RPMI7951 (cell line): ENCODE results near the gene SPACDR. TPM values are rescaled to one million over a fixed set of nuclear protein-coding genes. Genes with fewer than 3 reads are reported as not detected.

Experiments used
- DNase-seq: peaks from one replicate; pipeline ENCODE4 v3.0.0-alpha.2; 2012; ENCODE audit warnings: low read depth
- total RNA-seq: library from RNA; depleted of rRNA; stranded (reverse); fragments of >200 nt; shearing (Covaris generic); gene quantifications from 2 replicates; pipeline ENCODE4 v1.2.3, GENCODE V29; 2014

The SPACDR gene
- total RNA-seq, 1 experiment from 2014 or later, result not detected

- DNase-seq, result no peak
Observed at GRCh38 chr7:100485471-100485876, 21.4 kb upstream of the SPACDR start.

DNA sequence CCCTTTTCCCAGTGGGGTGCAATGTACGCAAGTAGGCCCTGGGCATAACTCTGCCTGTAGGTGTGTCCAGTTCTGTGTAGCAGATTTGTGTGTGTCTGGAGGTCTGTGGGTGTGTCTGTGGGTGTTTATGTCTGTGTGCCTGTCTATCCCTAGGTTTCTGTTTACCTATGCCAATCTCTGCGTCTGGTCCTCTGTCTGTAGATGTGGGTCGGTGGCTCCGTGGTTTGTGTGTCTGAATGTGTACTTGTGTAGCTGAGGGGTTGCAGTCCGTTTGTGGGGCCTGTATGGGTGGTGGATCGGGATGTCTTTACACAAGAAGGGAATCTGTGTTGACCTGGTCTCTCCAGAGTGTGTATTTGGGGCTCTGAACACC is 20.6 kb upstream of the SPACDR start:
- no peak for DNase-seq

- DNase-seq, result no peak
Observed at GRCh38 chr7:100483722-100484672, 19.9 kb upstream of the SPACDR start, which contains the start of gene NYAP1. TSS of gene NYAP1 (plus strand) at chr7:100483927. CDS start at chr7:100485312, 1,385 bp downstream.

- DNase-seq, result no peak
Observed at GRCh38 chr7:100483090-100483721, 19.1 kb upstream of the SPACDR start.

DNA sequence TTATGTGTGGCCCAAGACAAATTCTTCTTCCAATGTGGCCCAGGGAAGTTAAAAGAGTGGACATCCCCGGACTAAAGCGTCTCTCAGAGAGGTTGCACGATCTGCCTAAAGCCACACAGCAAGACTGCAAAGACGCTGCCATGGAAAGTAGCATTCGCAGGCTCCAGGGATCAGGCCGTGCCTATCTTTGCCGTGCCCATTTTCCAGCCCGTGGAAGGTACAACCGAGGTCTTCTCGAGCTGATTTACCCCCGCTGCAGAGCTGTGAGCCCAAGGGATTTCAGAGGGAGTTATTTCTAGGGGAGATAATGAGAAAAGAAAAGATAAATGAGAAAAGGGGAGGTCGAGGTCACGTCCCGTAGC is 18.6 kb upstream of the SPACDR start:
- DNase-seq, result no peak

- no peak for DNase-seq
Observed at GRCh38 chr7:100481466-100481865, 17.4 kb upstream of the SPACDR start.

DNA sequence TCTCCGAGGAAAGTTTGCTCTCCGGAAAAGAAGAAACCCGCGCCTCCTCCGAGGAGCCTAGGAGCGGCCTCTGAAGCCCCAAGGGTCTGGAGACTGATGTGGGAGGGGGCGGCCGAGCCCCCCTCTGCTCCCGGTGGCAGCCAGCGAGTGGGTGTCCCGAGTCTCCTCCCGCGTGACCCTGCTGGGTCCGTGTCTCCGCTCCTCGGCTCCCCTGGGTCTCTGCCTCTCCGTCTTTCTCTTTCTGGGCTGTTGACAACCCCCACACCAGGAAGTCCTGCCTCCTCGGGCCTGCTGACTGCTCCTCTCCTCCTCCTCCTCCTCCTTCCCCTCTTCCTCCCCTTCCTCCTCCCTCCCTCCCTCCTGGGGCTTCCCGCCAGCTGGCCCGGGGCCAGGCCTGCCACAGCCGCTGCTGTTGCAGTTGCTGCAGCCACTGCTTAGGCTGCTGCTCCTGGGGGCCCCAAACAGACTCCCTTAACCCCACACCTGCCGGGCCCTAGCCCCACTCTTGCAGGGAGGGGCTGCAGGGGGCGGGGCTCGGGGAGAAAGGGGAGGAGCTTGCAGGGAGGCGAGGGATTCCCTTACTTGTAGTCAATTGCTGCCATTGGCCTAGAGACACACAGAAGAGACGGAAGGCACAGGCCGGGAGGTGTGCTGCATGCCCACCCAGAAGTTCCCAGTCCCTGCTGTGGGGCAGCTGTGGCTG is 15.0 kb upstream of the SPACDR start, which contains the start of gene TSC22D4:
TSS of gene TSC22D4 (minus strand) at position 257 of the 703 bp plus-strand sequence. CDS start 1,176 bp downstream, outside the sequence.
- peak; percentile 93 for DNase-seq

DNA sequence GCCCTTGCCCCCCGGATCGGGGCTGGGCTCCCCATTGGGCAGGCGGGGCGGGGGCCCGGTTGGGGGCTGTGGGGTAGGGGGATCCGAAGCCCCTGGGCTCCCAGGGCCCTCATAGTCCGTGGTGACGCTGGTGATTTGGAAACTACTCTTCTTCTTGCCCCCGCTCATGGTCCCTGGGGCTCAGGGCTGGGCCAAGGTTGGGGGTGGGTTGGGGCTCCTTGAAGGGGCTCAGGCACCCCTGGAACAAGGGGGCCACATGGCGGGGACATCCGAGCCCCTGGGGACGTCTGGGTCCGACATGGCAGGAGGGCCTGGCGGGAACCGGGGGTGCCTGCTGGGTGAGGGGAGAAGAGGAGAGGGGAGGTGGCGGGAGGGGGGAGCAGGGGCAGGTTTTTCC is 13.8 kb upstream of the SPACDR start:
- DNase-seq, result no peak

DNA sequence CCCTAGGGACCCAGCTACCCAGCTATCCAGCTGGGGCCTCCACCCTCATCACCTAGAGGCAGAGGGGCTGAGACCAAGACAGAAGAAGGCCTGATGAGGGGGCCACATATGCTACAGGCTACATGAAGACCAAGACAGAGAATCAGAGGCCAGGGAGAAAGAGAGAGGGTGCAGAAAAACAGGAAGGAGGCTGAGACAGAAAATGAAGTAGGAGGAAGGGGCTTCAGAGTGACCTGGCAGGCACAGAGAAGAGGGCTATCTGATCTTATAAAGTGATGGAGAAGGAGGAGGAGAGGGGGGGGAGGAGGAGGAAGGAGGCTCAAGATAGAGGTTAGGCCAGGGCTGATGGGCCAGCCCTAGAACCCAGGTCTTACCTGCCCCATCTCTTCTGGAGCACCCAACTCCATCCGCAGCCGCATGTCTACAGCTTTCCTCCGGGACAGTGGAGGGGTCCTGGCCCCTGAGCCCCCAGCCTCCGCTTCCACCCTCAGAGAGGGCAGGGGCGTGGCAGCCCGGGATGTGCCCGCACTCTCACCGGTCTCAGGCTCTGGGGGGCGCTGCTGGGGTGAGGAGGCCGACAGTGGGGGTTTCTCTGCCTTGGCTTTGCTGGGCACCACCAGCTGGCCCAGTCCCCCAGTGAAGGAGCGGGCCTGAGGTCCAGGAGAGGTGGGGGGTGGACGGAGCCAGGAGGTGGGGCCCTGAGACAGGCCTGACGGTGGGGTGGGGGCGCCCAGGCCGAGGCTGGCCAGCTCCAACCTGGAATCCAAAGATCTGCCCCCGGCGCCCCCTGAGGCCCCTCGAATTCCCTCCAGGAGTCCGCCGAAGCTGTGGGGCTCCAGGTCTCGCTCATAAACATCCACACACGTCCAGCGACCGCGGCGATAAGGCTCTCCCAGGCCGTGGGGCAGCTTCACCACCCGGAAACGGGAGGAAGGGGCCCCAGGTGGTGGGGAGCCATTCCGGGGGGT is 13.1 kb upstream of the SPACDR start:
- no peak for DNase-seq

- DNase-seq, result no peak
Observed at GRCh38 chr7:100476101-100476780, 12.2 kb upstream of the SPACDR start.

DNA sequence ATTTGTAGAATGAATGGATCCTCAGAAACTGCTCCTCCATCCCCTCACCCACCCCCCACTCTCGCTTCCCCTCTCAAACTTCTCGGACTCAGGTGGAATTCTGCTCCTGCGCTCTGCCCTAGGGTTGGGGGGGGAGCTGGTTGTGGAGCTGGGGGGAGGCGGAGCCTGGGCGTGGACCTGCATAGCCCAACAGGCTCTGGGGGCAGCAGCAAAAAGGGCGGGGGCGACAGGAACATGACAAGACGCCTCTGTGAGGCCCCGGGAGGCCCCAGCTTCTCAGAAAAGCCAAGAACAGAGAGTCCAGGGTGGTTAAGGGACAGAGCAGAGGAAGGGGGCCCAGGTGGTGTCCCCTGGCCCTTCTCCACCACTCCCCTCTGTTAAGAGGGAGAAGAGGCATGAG is 11.5 kb upstream of the SPACDR start:
- DNase-seq, result no peak

DNA sequence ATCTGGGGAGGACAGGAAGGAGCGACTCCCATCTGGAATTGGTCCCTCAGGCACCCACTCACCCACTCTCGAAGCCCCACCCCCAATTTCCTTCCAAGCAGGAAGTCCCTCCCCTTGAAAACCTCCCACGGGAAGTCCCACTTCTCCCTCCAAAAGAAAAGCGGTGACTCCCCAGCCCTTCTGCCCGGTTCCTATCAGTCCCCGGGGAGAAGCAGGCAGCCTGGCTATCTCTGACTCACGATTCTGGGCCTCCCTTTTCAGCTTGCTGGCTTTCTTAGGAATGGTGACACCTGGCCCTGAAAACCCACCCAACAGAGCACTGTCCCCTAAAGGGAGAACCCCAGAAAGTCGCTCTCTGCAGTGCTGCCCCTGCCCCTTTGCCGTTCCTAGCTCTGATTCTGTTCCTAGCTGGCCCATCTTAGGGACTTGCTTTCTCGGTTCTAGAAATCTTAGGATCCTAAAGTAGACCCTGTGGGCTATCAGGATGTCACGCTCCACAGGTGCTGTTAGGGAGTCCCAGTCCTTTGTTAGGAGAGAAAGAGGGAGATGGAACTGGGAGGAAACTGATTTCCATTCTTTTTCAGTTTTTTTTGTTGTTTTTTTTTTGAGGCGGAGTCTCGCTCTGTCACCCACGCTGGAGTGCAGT is 8.9 kb upstream of the SPACDR start:
- DNase-seq, result no peak

DNA sequence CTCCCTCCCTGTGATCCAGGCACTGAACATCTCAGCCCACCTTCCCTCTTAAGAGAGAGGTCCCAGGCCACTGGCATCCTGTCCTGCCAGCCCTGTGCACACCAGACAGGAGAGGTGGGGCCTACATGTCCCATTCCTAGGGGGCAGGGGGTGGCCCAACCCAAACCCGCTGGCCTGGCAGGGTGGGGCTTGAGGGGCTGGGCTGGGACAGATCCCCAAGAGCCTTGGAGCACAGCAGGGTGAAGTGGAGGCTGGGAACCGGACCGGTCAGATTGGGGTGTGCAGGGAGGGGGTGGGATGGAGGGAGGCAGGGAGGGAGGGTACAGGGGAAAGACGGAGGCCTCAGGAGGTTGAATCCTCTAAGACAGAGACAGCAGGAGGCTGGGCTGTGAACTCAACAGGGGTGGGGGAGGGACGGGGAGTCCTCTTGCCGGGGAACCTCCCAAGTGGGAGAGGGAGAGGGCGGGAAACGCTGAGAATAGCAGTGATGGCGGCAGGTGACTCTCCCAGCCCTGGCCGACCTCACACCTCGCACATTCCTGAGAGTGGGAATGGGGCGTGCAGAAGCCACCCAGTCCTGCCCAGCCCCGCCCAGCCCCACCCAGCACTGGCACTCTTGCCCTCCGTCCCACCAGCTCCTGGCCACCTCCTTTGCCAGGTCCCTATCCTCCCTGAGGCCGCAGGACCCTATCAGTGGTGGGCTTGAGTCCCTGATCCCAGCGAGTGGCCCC is 8.2 kb upstream of the SPACDR start:
- no peak for DNase-seq

DNA sequence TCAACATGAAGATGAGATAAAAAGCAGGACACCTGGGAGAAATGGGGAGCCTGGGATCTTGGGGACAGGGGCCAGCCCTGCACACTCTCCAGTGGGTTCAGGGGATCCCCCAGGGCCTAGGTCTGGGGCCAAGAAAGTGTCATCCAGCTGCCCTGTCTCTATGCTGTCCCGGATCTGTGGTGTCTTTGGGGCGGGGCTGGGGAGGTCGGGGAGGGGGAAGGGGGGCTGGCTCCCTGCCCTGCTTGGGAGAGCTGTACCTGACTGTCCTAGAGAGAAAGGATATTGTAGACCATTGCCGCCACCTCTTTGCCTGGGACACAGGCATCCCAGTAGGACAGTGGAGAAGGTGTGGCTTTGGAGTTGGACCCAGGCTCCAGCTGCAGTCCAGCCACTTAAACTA is 7.0 kb upstream of the SPACDR start:
- DNase-seq, result no peak

DNA sequence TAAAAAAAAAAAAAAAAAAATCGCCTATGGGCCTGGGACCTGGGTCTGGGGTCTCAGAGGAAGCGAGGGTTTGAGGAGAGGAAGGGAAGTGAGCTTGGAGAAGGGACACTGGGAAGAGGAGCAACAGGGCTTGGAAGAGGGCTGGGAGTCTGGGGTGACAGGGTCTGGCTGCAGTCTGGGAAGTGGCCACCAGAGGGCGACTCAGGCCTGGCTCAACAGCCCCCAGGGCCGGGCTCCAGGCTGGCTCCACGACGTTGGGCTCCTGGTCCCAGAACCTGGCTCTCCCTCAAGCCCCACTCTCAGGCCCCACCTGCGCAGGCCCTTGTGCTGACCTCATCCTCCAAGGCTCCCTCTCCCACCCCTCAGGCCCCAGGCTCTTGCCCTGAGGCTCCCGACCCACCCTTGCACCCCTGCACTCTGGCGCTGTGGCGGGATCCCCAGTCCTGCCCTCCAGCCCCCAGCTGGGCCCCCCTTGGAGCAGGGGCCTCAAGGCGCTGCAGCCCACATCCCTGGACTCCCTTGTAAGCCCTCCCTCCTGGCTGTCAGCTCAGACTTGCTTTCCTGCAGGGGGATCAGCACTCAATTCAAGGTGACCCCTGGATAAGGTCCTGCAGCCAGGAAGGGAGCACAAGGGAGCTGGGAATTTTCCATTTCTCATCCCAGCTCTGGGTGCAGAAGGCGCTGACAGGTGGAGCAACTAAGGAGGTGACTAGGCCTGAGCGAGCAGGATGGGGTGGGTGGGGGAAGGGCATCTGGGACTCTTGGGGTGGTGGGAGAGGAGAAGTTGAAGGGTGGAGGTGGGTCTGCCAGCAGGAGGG is 5.4 kb upstream of the SPACDR start:
- peak; percentile 59 for DNase-seq

GRCh38 chr7:100467638-100468373 is 3.7 kb upstream of the SPACDR start:
- DNase-seq, result no peak

DNA sequence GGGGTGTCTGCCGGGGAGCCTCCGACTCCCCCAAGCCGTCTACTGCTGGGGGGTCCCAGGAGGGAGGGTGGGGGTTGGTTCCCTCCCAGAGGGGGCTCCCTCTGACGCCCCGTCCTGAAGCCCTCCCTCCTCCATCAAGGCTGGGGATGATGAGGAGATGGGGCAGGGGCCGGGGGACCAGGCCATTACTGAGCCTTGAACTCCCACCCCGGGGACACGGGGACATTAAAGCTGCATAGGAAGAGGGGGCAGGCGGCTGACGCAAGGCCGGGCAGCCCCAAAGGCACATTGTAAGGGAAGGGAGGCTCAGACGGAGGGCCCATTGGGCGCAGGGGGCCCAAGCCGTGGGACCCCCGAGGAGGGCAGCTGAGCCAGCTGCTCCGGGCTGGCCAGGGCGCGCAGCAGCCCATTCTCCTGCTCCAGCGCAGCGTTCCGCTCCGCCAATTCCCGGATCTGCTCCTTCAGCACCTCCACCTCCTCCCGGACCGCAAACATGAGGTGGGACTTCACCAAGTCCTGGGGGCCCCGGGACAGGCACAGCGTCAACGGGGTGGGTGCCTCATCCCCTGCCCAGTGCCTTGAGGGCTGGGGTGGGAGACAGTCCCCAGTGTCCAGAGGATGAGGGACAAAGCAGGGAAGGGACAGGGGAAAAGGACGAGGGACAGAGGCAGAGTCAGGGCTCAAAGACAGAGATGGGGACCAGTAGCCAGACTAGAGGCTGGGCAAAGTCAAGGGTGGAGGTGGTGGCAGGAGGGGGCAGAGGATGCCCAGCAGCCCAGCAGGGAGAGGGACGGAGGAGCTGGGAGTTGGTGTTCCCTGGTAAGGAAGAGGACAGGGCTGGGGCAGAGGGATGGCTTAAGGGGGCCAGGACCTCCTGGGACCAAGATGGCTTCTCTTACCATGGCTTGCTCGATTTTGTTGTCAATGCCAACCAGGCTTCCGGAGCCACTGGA is 2.9 kb upstream of the SPACDR start:
- DNase-seq, result no peak
